Suppressor macrophage treated with lipopolysaccharide for 1 hour (primary cell): ENCODE measurements around the gene MYBPC2.
"Not testable (repeated sequence)": the region's sequence is repeated elsewhere in the genome, so short reads cannot be mapped to it uniquely, and the experiment has no call there.

ENCODE experiments used
- DNase-seq, 3 donors: peaks; one replicate each; pipeline ENCODE4 v3.0.0-alpha.2; 2020 to 2022

Gene MYBPC2

DNA sequence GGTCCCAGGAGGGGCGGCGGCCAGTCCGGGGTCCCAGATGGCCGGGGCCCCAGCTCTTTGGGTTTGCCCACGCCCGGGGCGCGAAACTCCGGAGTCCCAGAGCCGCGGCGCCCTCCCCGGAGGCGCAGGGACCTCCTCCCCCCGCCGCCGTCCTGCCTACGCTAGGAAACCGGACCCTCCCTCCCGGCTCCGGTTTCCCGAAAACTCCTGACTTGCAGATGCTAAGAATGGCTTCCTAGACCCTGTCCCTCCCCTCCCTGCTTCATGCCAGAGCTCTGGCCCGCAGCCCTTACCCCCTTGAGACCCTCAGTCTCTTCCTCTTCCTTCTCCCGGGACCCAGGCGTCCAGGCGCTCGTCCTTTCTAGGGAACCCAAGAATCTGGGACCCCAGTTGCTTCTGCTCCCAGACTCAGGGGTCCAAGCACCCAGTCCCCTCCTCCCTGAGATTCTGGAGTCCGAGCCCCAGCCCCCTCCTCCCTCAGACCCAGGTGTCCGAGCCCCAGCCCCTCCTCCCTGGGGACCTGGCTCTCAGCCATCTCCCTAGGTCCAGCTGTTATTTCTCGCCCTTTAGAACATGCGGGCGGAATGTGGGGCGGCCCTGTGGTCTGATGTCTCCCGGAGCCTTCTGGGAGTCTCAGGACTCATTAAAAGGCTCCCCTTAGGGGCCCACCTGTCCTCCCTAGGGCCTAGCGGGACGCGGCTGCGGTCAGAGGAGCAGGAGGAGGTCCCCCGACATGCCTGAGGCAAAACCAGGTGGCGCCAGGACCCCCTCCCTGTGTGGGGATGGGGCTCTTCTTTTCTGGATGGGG is at the start of gene MYBPC2:
Gene MYBPC2, plus strand, starts transcription at position 672 of the 808 bp plus-strand sequence. Its CDS starts 62 bp downstream, at position 734.
- peak; percentile 40 to 63 (median 42) for DNase-seq

DNA sequence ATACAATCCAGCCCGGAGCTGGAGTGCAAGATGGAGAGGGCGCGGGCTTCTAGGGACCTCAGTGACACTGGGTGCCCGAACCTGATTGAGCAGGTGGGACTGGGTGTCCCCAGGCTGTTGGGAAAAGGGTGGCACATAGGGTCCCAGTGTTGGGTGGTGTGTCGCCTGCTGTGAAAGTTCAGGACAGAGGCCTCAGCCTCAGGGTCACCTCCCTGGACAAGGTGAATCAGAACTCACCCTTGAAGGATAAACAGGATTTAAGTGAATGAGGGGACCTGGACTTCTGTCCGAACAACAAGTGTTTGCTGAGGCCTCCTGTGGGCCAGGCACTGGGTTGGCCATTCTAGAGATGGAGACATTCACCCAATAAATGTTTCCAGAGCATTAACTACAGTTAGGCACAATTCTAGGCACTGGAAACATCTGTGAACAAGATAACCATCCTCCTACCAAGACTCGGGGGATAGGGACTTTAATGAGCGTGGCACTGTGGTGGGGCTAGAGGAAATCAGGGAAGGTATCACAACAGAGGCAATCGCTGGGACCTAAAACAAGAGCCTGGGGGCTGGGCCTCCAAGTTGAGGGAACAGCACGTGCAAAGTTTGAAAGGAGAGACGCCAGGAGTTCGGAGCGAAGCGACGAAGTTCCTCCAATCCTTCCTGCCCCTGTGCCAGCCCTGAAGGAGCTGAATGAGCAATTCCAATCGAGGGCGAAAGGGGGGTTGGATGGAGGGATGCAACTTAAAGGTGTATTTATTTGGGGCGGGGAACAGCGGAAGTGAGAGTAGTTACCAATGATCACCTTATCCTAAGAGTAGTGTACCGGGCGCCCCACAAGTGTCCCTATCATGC is 49.5 kb upstream of the MYBPC2 start:
- DNase-seq: no peak

DNA sequence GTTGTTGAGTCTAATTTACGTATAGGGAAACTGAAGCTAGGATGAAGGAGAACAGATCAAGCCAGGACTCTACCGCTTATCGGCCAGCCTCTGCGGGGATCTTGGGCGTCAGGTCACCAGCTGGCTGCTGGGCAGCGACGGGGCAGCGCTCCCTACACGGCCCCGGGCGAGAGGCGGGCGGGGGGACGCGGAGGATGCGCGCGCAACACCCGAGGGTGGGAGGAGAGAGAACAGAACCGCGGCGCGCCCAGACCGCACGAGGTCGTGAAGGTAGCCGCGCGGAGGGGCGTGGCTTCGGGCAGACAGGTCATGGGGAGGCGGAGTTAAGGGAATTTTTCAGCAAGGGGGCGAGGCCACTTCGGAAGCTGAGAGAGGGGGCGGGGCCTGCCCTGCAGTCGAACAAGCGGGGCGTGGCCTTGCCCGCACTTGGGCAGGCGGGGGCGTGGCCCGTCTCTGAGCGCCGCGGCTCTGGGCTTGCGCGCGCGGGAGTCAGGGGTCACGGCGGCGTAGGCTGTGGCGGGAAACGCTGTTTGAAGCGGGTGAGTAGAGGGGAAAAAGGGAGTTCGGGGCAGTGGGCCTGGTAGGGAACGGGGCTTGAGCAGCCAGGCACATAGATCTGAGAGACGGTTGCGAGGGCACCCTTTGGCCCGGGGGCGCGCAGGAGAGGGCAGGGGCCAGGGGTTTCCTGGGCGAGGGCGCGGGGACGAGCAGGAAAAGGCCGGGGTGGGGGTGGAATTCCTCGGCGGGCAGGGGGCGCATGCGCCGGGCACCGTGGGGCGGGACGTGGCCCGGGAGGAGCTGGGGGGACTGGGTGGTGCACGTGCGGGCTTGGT is 48.6 kb upstream of the MYBPC2 start, which contains the start of gene POLD1:
Gene POLD1, plus strand, starts transcription at position 496 of the 833 bp plus-strand sequence. CDS start 14,505 bp downstream, outside the sequence.
- peak; percentile 98 to 100 (median 99) for DNase-seq

DNA sequence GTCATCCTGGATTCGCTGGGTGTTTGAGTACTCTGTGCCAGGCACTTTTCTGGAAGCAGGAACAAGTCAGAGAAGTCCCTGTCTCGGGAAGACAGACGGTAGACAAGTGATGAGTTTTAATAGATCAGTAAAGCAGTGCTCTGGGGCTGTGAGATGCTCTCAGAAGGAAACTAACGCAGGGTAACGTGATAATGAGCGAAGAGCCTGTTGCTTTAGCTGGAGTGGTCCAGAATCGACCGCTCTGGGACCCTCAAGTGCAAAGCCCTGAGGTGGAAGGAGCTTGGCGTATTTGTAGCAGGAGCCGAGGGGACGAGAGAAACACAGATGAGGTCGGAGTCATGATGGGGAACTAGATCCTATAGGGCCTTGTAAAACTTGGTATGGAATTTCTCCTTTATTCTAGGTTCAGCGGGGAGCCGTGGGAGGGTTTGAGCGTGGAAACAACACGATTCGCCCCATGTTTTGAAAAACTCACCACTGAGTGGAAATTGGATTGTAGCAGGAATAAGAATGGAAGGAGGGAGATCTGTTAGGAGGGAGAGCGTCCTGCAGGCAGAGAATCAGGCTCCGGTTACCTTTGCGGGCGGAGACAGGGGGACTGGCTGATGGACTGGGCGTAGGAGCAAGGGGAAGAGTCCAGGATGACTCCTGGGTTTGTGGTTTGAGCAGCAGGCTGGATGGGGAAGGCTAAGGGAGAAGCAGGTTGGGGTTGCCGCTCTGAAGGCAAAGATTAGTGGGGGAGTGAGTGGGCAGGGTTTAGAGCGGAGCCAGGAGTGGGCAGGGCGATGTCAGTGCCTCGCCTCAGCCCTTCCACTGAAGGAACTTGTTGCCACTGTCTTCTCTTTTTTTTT is 47.8 kb upstream of the MYBPC2 start:
- peak; percentile 79 to 87 (median 80) for DNase-seq

DNA sequence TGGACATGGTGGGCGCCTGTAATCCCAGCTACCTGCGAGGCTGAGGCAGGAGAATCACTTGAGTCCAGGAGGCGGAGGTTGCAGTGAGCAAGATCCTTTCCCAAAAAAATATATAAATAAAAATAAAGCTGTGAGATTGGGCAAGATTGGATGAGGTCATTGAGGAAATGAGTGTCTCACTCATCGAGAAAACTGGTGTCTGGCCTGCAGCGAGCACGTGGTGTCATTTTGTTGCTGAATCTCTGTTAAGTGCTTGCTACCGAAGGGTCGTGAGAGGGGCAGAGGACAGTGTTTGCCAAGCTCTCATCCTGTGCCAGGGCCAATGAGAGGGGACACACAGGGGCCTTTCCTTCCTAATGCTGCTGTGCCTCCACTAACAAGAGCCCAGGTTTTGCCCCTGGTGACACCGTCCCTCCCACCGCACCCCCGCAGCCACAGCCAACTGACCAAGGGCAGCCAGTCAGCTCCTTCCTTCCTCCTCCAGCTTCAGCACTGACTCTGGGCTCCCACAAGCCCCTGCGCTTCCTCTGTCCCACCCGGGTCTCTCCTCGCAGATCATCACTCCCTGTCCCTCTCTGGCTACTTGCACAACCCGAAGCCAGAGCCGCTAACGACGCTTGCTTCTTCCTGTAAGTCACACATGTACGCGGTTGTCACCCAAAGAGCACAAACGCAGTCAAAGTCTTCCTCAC is 45.4 kb upstream of the MYBPC2 start:
- DNase-seq: peak; percentile 85 to 86 (median 85)

DNA sequence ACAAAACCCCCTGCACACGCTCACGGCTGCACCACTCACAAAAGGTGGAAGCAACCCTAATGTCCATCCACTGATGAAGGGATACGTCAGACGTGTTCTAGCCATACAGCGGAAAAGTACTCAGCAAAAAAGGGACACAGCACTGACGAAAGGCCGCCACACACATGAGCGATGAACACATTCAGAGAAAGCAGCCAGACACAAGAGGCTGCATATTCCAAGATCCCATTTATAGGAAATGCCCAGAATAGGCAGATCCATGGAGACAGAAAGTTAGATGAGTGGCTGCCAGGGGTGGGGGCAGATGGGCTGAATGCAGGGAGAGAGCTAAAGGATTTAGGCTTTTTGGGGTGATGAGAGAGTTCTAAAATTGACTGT is 44.8 kb upstream of the MYBPC2 start:
- DNase-seq: no peak

DNA sequence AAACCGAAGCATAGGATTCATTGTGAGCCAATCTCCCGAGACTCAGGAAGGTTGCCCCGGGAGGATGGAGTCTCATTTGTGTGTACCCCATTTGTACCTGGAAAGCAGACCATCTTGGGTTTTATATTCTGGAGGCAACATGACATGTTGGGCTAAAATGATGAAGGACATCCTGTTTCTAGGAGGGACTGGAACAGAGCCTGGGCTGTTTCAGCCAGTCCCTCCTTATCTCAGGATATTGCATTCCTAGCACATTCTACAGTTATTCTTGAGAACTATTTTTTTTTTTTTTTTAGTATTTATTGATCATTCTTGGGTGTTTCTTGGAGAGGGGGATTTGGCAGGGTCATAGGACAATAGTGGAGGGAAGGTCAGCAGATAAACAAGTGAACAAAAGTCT is 42.4 kb upstream of the MYBPC2 start:
- not testable (repeated sequence) for DNase-seq

DNA sequence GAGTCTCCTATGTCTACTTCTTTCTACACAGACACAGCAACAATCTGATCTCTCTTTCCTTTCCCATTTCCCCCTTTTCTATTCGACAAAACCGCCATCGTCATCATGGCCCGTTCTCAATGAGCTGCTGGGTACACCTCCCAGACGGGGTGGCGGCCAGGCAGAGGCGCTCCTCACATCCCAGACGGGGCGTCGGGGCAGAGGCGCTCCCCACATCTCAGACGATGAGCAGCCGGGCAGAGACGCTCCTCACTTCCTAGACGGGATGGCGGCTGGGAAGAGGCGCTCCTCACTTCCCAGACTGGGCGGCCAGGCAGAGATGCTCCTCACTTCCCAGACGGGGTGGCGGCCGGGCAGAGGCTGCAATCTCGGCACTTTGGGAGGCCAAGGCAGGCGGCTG is 41.7 kb upstream of the MYBPC2 start:
- not testable (repeated sequence) for DNase-seq

DNA sequence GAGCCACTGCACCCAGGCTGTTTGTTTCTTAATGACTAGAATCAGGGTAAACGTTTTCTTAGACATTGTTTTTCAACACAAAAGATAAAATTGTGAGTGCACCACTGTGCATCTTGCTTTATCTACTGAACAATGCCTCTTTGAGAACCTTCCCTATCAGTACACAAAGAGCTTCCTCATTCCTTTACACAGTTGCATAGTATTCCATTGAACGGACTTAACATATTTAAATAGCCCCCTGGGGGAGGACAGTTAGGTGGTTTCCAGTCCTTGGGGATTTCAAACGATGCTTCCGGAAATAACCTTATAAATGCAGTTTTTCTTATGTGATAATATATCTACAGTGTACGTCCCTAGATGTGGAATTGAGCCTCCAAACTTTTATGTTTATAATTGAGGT is 39.9 kb upstream of the MYBPC2 start:
- no peak for DNase-seq

DNA sequence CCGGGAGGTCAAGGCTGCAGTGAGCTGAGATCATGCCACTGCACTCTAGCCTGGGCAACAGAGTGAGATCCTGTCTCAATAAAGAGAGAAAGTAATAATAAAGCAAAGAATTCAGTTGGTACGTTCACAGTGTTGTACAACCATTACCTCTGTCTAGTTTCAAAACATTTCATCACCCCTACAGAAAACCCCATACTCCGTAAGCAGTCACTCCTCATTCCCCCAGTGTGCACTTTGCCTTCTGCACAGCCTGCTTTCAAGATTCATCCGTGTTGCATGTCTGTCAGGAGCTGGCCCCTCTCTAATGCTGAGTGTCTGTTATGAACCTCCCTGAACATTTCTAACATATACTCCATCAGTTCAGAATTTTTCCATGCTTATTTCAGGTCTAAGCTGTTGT is 39.1 kb upstream of the MYBPC2 start:
- no peak for DNase-seq

DNA sequence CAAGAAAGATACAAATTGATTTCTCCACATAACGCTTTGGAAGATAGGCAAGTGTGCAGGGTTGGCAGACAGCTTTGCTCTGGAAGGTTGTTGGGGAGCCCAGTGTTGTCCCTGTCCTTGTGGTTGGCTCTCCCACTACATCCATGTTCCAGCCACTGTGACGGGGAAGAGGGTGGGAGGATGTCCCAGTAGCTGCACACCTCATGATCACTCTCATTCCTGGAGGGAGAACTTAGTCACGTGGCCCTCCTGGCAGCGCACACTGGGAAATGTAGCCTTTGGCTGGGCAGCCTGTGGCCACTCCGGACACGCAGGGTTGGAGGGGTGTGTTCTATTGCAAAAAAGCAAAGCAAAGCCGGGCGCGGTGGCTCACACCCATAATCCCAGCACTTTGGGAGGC is 38.7 kb upstream of the MYBPC2 start:
- no peak for DNase-seq

DNA sequence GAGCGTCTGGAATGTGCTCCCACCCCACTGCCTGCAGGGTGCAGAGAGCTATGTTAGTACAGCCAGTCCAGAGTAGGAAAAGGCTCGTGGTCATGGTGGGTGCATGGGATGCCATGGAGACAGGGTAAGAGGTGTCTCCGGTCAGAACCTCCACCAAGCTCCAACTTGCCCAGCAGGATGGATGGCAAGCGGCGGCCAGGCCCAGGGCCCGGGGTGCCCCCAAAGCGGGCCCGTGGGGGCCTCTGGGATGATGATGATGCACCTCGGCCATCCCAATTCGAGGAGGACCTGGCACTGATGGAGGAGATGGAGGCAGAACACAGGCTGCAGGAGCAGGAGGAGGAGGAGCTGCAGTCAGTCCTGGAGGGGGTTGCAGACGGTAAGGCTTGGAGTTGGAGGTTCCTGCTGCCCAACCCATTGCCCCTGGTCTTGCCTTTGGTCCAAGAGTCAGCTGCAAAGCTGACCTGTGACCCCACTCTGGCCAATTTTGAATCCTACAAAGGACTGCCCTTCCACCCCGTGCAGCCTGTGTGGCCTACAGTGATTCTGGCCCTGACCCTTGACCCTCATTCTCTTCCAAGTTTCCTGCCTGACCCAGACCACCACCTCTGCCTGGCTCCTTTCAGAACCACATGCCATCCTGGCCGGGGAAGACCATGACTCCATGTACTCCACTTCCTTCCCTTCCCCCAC is 33.9 kb upstream of the MYBPC2 start:
- DNase-seq: no peak

DNA sequence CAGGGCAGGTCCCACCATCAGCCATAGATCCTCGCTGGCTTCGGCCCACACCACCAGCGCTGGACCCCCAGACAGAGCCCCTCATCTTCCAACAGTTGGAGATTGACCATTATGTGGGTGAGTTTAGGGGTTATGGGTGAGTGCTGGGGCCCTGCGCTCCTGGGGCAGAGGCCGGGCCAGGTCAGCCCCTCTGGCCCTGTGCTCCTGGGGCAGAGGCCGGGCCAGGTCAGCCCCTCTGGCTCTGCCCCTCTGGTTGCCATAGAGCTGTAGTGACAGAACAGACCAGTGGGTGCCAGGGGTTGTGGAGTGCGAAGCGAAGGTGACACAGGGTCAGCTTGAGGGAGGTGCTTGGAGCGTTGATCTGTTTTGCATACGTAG is 33.3 kb upstream of the MYBPC2 start:
- no peak for DNase-seq

DNA sequence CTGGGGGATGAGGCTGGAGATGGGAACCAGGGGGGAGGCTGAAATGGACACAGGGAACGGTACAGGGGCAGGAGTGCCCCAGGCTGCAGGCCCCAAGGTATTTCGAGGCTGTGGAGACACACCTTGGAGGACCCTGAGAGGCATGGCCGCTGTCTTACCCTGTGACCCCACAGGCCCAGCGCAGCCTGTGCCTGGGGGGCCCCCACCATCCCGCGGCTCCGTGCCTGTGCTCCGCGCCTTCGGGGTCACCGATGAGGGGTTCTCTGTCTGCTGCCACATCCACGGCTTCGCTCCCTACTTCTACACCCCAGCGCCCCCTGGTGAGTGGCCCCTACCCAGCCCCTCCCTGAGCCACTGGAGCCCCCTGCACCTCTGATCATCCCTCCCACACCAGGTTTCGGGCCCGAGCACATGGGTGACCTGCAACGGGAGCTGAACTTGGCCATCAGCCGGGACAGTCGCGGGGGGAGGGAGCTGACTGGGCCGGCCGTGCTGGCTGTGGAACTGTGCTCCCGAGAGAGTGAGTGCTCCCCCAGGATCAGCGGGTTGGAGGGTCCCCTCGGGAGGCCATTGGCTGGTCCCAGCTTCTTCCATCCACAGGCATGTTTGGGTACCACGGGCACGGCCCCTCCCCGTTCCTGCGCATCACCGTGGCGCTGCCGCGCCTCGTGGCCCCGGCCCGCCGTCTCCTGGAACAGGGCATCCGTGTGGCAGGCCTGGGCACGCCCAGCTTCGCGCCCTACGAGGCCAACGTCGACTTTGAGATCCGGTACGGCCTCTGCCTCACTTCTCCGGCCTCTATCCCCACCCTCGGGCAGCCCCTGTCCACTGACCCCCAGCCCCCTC is 30.9 kb upstream of the MYBPC2 start:
- no peak for DNase-seq

DNA sequence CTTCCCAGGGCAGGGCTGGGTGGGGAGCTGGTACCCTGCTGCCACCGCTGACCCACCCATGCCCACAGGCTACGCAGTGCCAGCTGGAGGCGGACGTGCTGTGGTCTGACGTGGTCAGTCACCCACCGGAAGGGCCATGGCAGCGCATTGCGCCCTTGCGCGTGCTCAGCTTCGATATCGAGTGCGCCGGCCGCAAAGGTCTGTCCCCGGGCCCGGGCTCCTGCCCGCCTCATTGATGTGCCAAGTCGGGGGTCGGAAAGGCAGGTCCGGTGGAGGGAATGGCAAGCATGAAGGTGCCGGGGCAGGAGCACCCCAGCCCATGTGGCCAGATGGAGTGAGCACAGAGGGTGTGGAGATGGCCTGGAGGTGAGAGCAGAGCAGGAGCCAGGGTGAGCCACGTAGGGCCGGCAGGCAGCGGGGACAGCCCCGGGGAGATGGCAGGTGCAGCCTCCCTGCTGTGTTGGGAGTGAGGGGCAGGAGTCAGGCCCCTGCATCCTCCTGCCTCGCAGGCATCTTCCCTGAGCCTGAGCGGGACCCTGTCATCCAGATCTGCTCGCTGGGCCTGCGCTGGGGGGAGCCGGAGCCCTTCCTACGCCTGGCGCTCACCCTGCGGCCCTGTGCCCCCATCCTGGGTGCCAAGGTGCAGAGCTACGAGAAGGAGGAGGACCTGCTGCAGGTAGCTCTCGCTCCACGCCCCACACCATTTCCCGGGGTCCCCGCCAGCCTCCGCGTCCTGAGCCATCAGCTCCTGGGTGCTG is 30.0 kb upstream of the MYBPC2 start:
- DNase-seq: no peak

DNA sequence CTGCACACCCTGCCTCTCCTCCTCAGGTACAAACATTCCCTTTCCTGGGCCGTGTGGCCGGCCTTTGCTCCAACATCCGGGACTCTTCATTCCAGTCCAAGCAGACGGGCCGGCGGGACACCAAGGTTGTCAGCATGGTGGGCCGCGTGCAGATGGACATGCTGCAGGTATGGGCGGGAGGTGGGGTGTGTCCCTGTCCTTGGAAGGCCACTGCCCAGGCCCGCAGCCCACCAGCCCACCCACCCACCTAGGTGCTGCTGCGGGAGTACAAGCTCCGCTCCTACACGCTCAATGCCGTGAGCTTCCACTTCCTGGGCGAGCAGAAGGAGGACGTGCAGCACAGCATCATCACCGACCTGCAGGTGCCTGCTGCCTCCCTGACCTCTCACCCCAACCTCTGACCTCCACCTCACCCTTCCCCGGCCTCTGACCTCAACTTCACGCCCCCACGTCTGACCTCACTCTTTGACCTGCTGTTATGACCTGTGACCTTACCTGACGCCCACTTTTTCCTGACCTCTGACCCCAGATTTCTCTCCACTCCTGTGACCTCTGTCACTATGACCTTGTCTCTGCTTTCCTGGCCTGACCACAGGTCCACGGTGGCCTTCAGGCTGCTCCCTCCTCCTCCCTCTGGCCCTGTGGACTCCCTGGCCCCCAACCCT is 26.4 kb upstream of the MYBPC2 start:
- DNase-seq: no peak

DNA sequence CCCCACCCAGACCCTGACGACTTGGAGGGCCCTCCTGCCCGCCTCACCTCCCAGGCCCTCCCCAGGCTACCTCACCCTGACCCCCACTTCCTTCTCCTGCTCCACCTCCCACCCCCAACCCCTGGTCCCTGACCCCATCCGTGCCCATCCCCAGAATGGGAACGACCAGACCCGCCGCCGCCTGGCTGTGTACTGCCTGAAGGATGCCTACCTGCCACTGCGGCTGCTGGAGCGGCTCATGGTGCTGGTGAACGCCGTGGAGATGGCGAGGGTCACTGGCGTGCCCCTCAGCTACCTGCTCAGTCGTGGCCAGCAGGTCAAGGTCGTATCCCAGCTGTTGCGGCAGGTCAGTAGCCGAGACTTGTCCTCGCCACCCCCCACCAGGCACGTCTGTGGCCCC is 25.9 kb upstream of the MYBPC2 start:
- no peak for DNase-seq

DNA sequence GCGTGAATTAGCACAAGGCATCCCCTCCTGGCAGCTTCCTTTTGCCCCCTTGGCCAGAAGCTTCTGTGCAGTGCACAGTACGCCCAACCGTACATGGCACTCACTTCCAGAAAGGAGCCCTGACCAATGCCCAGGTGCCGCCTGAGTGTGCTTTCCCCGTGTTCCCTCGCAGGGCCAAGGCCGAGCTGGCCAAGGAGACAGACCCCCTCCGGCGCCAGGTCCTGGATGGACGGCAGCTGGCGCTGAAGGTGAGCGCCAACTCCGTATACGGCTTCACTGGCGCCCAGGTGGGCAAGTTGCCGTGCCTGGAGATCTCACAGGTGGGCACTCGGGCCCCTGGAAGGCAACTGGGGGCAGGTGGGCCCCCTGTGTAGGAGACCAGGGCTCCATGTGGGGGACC is 23.3 kb upstream of the MYBPC2 start:
- no peak for DNase-seq
